ENCODE data around the gene RUNDC3A.
"Not testable (repeated sequence)": the region's sequence is repeated elsewhere in the genome, so short reads cannot be mapped to it uniquely, and the experiment has no call there.

RUNDC3A gene

GRCh38 chr17:44327715-44328449, 19.5 kb downstream of the RUNDC3A start:
- H3K4me3 ChIP-seq (ENCODE audit: severe bottlenecking) = no peak overlapping the region
- TF ChIP-seq, protein P1, sequence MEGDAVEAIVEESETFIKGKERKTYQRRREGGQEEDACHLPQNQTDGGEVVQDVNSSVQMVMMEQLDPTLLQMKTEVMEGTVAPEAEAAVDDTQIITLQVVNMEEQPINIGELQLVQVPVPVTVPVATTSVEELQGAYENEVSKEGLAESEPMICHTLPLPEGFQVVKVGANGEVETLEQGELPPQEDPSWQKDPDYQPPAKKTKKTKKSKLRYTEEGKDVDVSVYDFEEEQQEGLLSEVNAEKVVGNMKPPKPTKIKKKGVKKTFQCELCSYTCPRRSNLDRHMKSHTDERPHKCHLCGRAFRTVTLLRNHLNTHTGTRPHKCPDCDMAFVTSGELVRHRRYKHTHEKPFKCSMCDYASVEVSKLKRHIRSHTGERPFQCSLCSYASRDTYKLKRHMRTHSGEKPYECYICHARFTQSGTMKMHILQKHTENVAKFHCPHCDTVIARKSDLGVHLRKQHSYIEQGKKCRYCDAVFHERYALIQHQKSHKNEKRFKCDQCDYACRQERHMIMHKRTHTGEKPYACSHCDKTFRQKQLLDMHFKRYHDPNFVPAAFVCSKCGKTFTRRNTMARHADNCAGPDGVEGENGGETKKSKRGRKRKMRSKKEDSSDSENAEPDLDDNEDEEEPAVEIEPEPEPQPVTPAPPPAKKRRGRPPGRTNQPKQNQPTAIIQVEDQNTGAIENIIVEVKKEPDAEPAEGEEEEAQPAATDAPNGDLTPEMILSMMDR (IDR thresholded peaks at IDR 0.05; ENCODE audit: poor library complexity, severe bottlenecking) = no peak
- H3K9me3 ChIP-seq (ENCODE audit: severe bottlenecking) = no peaks in the 10 kb centered on the region
- no peaks in the 10 kb centered on the region for H3K27me3 ChIP-seq (ENCODE audit: insufficient read depth, poor library complexity, severe bottlenecking)
- ATAC-seq (ENCODE audit: low read depth) (no peak), DNase-seq (ENCODE audit: low spot score) (no peak)
- no peaks in the 10 kb centered on the region for H3K4me1 ChIP-seq (ENCODE audit: insufficient read depth, poor library complexity, severe bottlenecking)
- H3K36me3 ChIP-seq (ENCODE audit: low read depth) = no peaks in the 10 kb centered on the region
- no peak overlapping the region for H3K27ac ChIP-seq (ENCODE audit: poor library complexity, severe bottlenecking)

DNA sequence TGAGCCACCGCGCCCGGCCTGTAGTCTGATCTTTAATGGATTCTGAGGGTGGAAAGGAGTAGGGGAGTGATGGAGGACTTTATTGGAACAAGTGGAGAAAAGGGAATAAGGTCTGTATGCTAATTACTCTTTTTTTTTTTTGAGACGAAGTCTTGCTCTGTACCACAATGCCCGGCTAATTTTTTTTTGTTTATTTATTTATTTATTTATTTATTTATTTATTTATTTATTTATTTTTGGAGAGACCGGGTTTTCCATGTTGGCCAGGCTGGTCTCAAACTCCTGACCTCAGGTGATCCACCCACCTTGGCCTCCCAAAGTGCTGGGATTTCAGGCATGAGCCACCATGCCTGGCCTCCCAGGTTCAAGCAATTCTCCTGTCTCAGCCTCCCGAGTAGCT, 21.1 kb downstream of the RUNDC3A start:
- not testable (repeated sequence) for H3K27me3 ChIP-seq (ENCODE audit: insufficient read depth, poor library complexity, severe bottlenecking); DNase-seq (ENCODE audit: low spot score); H3K36me3 ChIP-seq (ENCODE audit: low read depth); H3K27ac ChIP-seq (ENCODE audit: poor library complexity, severe bottlenecking); H3K4me3 ChIP-seq (ENCODE audit: severe bottlenecking); ATAC-seq (ENCODE audit: low read depth); H3K9me3 ChIP-seq (ENCODE audit: severe bottlenecking); H3K4me1 ChIP-seq (ENCODE audit: insufficient read depth, poor library complexity, severe bottlenecking)

- not testable (repeated sequence) for H3K9me3 ChIP-seq (ENCODE audit: severe bottlenecking); H3K27me3 ChIP-seq (ENCODE audit: insufficient read depth, poor library complexity, severe bottlenecking); H3K27ac ChIP-seq (ENCODE audit: poor library complexity, severe bottlenecking); H3K4me1 ChIP-seq (ENCODE audit: insufficient read depth, poor library complexity, severe bottlenecking); ATAC-seq (ENCODE audit: low read depth); DNase-seq (ENCODE audit: low spot score); H3K36me3 ChIP-seq (ENCODE audit: low read depth); H3K4me3 ChIP-seq (ENCODE audit: severe bottlenecking)
Observed at GRCh38 chr17:44330263-44330662, 21.9 kb downstream of the RUNDC3A start.

DNA sequence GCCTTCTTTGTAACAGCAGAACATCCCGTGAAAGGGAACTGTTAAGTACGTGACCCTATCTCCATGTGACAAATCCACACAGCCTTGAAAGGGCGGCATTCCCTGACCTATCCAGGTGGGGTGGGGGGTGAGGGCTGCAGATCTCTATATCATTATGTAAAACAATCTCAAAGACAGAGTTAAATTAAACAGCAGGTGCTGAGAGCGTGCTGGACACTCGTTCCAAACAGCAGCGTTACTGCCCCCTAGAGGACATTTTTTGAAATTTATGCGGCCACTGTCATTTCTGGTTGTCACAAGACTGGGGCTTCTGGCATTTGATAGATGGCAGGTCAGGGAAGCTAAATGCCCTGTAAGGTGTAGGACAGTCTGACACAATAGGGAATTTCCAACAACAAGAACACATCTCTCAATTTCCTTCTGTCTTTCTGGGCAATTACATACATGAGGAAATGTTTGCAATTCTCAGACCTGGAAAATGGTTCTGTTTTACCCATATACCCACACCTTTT, 22.9 kb downstream of the RUNDC3A start:
- DNase-seq (ENCODE audit: low spot score) = no peak
- Histone ChIP-seq H3K36me3 (ENCODE audit: low read depth) (no peaks in the 10 kb centered on the region), H3K4me1 (ENCODE audit: insufficient read depth, poor library complexity, severe bottlenecking) (no peaks in the 10 kb centered on the region), H3K27ac (ENCODE audit: poor library complexity, severe bottlenecking) (no peak overlapping the region), H3K4me3 (ENCODE audit: severe bottlenecking) (no peak overlapping the region), H3K27me3 (ENCODE audit: insufficient read depth, poor library complexity, severe bottlenecking) (no peaks in the 10 kb centered on the region), H3K9me3 (ENCODE audit: severe bottlenecking) (no peaks in the 10 kb centered on the region)
- no peak for ATAC-seq (ENCODE audit: low read depth)
- TF ChIP-seq, protein P1 (IDR thresholded peaks at IDR 0.05; ENCODE audit: poor library complexity, severe bottlenecking) = peak; percentile 91

DNA sequence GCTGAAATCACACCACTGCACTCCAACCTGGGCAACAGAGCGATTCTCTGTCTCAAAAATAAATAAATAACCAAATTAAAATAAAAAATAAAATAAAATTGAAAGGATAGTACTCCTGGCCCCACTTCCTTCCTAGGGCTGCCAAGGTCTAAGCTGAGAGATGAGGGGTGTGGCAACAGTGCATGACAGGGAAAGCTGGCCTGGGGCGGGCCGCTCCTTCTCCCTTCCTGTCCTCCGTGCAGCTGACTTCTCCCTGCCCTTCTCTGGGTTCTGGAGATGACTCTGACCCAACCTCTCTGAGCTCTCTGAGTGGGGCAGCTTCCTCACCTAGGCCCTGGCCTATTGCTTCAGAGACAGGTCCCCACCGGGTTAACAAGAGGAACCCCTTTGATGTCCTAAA, 25.0 kb downstream of the RUNDC3A start:
- H3K36me3 ChIP-seq (ENCODE audit: low read depth) = no peaks in the 10 kb centered on the region
- TF ChIP-seq, protein P1 (IDR thresholded peaks at IDR 0.05; ENCODE audit: poor library complexity, severe bottlenecking) = no peak
- 0 out of 3 replicates have a peak, but pooled peaks have one; percentile 49 for ATAC-seq (ENCODE audit: low read depth)
- H3K27me3 ChIP-seq (ENCODE audit: insufficient read depth, poor library complexity, severe bottlenecking) = no peaks in the 10 kb centered on the region
- no peak for DNase-seq (ENCODE audit: low spot score)
- H3K27ac ChIP-seq (ENCODE audit: poor library complexity, severe bottlenecking) = no peak overlapping the region
- no peaks in the 10 kb centered on the region for H3K9me3 ChIP-seq (ENCODE audit: severe bottlenecking)
- no peaks in the 10 kb centered on the region for H3K4me1 ChIP-seq (ENCODE audit: insufficient read depth, poor library complexity, severe bottlenecking)
- H3K4me3 ChIP-seq (ENCODE audit: severe bottlenecking) = no peak overlapping the region

DNA sequence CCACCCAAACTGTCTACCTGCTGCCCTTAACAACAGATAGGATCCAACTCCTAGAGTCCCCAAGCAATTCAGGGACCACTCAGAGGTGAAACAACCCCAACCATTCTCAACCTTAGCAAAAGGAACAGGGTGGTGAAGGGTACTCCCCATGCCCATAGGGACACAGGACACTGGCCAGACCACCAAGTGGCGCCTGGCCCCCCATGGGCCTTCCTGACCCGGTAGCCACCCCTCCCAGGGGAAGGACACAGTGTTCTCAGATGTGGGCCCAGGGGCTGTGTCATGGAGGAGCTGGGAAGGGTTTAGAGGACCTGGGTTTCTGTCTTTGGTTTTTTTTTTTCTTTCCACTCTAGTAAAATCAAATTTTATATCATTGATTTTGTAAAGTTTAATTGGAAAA, 25.9 kb downstream of the RUNDC3A start:
- Histone ChIP-seq H3K27me3 (ENCODE audit: insufficient read depth, poor library complexity, severe bottlenecking) (no peaks in the 10 kb centered on the region), H3K36me3 (ENCODE audit: low read depth) (no peaks in the 10 kb centered on the region), H3K4me3 (ENCODE audit: severe bottlenecking) (no peak overlapping the region), H3K27ac (ENCODE audit: poor library complexity, severe bottlenecking) (no peak overlapping the region), H3K9me3 (ENCODE audit: severe bottlenecking) (no peaks in the 10 kb centered on the region), H3K4me1 (ENCODE audit: insufficient read depth, poor library complexity, severe bottlenecking) (no peaks in the 10 kb centered on the region)
- DNase-seq (ENCODE audit: low spot score) = no peak
- ATAC-seq (ENCODE audit: low read depth) = no peak
- TF ChIP-seq, protein P1 (IDR thresholded peaks at IDR 0.05; ENCODE audit: poor library complexity, severe bottlenecking) = no peak

Measured in RWPE2 (cell line).